HG02763 (cell line): Measurements from ENCODE around the gene C1orf35.

Experiments
- ATAC-seq: cut with Tn5 transposase; IDR thresholded peaks from one replicate; pipeline ENCODE4 v1.9.1; 2021; ENCODE audit warnings: mild to moderate bottlenecking, moderate library complexity; ENCODE audit not compliant: unreplicated experiment

The C1orf35 gene

GRCh38 chr1:228110556-228110955 lies 7.4 kb upstream of the C1orf35 start:
- no peak for ATAC-seq

- ATAC-seq = no peak
These were observed 6.9 kb upstream of the C1orf35 start for GRCh38 chr1:228109962-228110488.

- peak; percentile 88 for ATAC-seq
These were observed 6.2 kb upstream of the C1orf35 start, which contains the start of gene MRPL55 for GRCh38 chr1:228109073-228109961. Gene MRPL55, minus strand, starts transcription at chr1:228109299. Its CDS starts 1,039 bp downstream, at chr1:228108260.

GRCh38 chr1:228108742-228109072 lies 5.6 kb upstream of the C1orf35 start:
- ATAC-seq = no peak

GRCh38 chr1:228108055-228108690 lies 5.0 kb upstream of the C1orf35 start:
- ATAC-seq = no peak

- ATAC-seq = no peak
These were observed 4.5 kb upstream of the C1orf35 start for GRCh38 chr1:228107636-228108035.

GRCh38 chr1:228106800-228107054 lies 3.6 kb upstream of the C1orf35 start:
- no peak for ATAC-seq

- no peak for ATAC-seq
These were observed 3.1 kb upstream of the C1orf35 start for GRCh38 chr1:228105996-228106799.

GRCh38 chr1:228105270-228105995 lies 2.3 kb upstream of the C1orf35 start:
- ATAC-seq = no peak

GRCh38 chr1:228104526-228105269 lies 1.6 kb upstream of the C1orf35 start:
- no peak for ATAC-seq

- peak; percentile 16 for ATAC-seq
These were observed 933 bp downstream of the C1orf35 start for GRCh38 chr1:228101994-228102790.

GRCh38 chr1:228101614-228101993 lies 1.5 kb downstream of the C1orf35 start:
- ATAC-seq = no peak

GRCh38 chr1:228100822-228101613 lies 2.1 kb downstream of the C1orf35 start:
- no peak for ATAC-seq

GRCh38 chr1:228099331-228099732 lies 3.8 kb downstream of the C1orf35 start:
- ATAC-seq = no peak

GRCh38 chr1:228098323-228098931 lies 4.7 kb downstream of the C1orf35 start:
- no peak for ATAC-seq

GRCh38 chr1:228097333-228098081 lies 5.6 kb downstream of the C1orf35 start:
- no peak for ATAC-seq
